Stomach (tissue), 9 donors: ENCODE data around the gene CLEC16A. TPM values are rescaled to one million over a fixed set of nuclear protein-coding genes. Genes with fewer than 3 reads are reported as not detected.

Experiments
- DNase-seq, 2 donors: peaks; one replicate each; pipeline versions ENCODE4 v3.0.0 to v3.0.0-alpha.2; 2013 to 2019
- H3K27ac ChIP-seq, 5 donors: fragments of 200-600 bp in 4 of 5; sonication (generic) in 4 of 5; one replicate each; pipeline ENCODE4 v1.5.1; 2013 to 2019; ENCODE audit warnings: mild to moderate bottlenecking in 1 of 5, moderate library complexity in 1 of 5
- H3K27me3 ChIP-seq, 3 donors: fragments of 200-600 bp; sonication (generic); one replicate each; pipeline ENCODE4 v1.5.1; 2017 to 2019; ENCODE audit warnings: mixed run types in 1 of 3
- H3K36me3 ChIP-seq, 4 donors: fragments of 200-600 bp; sonication (generic); 1 replicate in 3 of 4; 2 replicates in 1 of 4; pipeline ENCODE4 v1.5.1; 2016 to 2019
- H3K4me1 ChIP-seq, 4 donors: fragments of 200-600 bp; sonication (generic); one replicate each; pipeline ENCODE4 v1.5.1; 2016 to 2019
- H3K4me3 ChIP-seq, 4 donors: fragments of 200-600 bp; sonication (generic) in 3 of 4; one replicate each; pipeline ENCODE4 v1.5.1; 2016 to 2019; ENCODE audit warnings: mild to moderate bottlenecking in 1 of 4
- H3K9me3 ChIP-seq, 4 donors: fragments of 200-600 bp; sonication (generic); one replicate each; pipeline ENCODE4 v1.5.1; 2016 to 2019
- EP300 ChIP-seq: sonication (generic); formaldehyde crosslinking; IDR thresholded peaks from one replicate; pipeline ENCODE4 v1.6.1; 2017; ENCODE audit warnings: antibody characterized with exemption
- POLR2A ChIP-seq, 4 donors: fragments of 450-650 bp; IDR thresholded peaks; one replicate each; pipeline ENCODE4 v1.6.1; 2016; ENCODE audit warnings: antibody characterized with exemption in 4 of 4, control low read depth in 2 of 4, mild to moderate bottlenecking in 1 of 4, moderate library complexity in 1 of 4
- POLR2AphosphoS5 ChIP-seq, 3 donors: sonication (generic); formaldehyde crosslinking; IDR thresholded peaks; one replicate each; pipeline ENCODE4 v1.6.1; 2016; ENCODE audit warnings: antibody characterized with exemption in 3 of 3
- WGBS, 5 donors: extraction: QIAGEN DNeasy Blood & Tissue Kit in 3 of 5; methylation state at CpG; one replicate each; pipeline versions ENCODE4 v1.1.5 to v1.1.7; 2013 to 2018; 5-methylcytosine and 5-hydroxymethylcytosine counted together
- intact Hi-C: fragments of 100-400 bp; cut with DNase I; formaldehyde crosslinking; loops from one replicate; pipeline ENCODE4 v1.15.1; 2023; ENCODE audit warnings: low total_unique reads
- polyA plus RNA-seq, 3 donors: library from polyadenylated mRNA; stranded (reverse); fragments of 200-250 nt; gene quantifications; one replicate each; pipeline ENCODE4 v1.2.3, GENCODE V29; 2013
- total RNA-seq, 5 donors: library from RNA; depleted of rRNA; stranded (reverse); fragments of >200 nt; gene quantifications; one replicate each; pipeline versions ENCODE4 v1.1.0 to v1.2.3, GENCODE V29; 2014 to 2016
- TF ChIP-seq, protein P1 (sequence below), 7 experiments: fragments of 450-650 bp in 4 of 7; fragments of 200-600 bp in 3 of 7; sonication (generic) in 3 of 7; IDR thresholded peaks; one replicate each; pipeline ENCODE4 v1.5.1; 2016 to 2019; ENCODE audit warnings: antibody characterized with exemption in 7 of 7, control low read depth in 2 of 7, mild to moderate bottlenecking in 1 of 7
- donor health status: healthy with polysubstance abuse.
- donor health status: Bipolar disorder and iron deficiency.
- donor health status: healthy.

Gene CLEC16A
- total and polyA plus RNA-seq, 8 donors: 5.8 to 176 (median 21.8) TPM

DNA sequence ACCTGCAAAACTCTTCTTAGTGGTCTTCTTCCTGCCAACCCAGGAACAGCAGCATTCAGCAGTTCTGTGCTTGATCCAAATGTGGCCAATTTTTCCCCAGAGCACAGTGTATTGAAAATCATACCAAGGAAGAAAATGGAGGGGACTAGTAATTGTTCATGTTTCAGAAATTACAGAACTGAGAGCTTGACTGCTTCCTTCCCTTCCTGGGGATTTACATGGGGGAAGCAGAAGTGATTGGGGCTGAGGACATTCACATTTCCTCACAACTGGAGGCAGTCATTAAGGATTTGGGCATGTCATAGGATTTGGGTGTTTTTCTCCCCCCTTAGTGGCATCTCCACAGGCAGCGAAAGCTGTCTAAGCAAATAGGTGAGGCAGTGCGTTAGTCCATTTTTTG is 47.6 kb upstream of the CLEC16A start:
- H3K27ac ChIP-seq: no peak overlapping the region
- 81 to 95% (median 92%) methylated on average over 2 of the region's 2 CpGs for WGBS, 5 donors
- H3K36me3 ChIP-seq: peaks cover 0 to 81% (median 21%) of the 10 kb centered on the region in 4 donors
- TF ChIP-seq POLR2A (IDR thresholded peaks at IDR 0.05) (no peak), POLR2AphosphoS5 (IDR thresholded peaks at IDR 0.05) (no peak), EP300 (no peak)
- TF ChIP-seq, protein P1, sequence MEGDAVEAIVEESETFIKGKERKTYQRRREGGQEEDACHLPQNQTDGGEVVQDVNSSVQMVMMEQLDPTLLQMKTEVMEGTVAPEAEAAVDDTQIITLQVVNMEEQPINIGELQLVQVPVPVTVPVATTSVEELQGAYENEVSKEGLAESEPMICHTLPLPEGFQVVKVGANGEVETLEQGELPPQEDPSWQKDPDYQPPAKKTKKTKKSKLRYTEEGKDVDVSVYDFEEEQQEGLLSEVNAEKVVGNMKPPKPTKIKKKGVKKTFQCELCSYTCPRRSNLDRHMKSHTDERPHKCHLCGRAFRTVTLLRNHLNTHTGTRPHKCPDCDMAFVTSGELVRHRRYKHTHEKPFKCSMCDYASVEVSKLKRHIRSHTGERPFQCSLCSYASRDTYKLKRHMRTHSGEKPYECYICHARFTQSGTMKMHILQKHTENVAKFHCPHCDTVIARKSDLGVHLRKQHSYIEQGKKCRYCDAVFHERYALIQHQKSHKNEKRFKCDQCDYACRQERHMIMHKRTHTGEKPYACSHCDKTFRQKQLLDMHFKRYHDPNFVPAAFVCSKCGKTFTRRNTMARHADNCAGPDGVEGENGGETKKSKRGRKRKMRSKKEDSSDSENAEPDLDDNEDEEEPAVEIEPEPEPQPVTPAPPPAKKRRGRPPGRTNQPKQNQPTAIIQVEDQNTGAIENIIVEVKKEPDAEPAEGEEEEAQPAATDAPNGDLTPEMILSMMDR (IDR thresholded peaks at IDR 0.05): no peak
- peaks cover 0 to 11% (median 0%) of the 10 kb centered on the region in 3 donors for H3K27me3 ChIP-seq
- intact Hi-C loops: no loop called here
- no peak overlapping the region for H3K4me3 ChIP-seq
- DNase-seq: no peak
- H3K9me3 ChIP-seq: no peaks in the 10 kb centered on the region
- H3K4me1 ChIP-seq: no peaks in the 10 kb centered on the region

DNA sequence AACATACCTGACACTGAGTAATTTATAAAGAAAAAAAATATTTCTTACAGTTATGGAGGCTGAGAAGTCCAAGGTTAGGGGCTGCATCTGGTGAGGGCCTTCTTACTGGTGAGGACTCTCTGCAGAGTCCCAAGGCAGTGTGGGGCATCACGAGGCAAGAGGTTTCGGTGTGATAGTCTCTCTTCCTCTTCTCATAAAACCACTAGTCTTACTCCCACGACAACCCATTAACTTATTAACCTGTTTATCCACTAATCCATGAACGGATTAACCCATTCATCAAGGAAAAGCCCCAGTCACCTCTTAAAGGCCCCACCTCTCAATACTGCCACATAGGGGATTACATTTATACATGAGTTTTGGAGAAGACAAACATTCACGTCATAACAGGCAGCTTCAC is 47.2 kb upstream of the CLEC16A start:
- Histone ChIP-seq H3K27ac (no peak overlapping the region), H3K36me3 (peaks cover 3 to 86% (median 24%) of the 10 kb centered on the region in 4 donors), H3K4me3 (no peak overlapping the region), H3K9me3 (peaks cover 0 to under 1% (median 0%) of the 10 kb centered on the region in 4 donors), H3K4me1 (no peaks in the 10 kb centered on the region), H3K27me3 (peaks cover 0 to 7% (median 0%) of the 10 kb centered on the region in 3 donors)
- no peak for DNase-seq
- intact Hi-C loops: no loop called here
- TF ChIP-seq, protein P1 (IDR thresholded peaks at IDR 0.05): no peak
- no peak for TF ChIP-seq POLR2A (IDR thresholded peaks at IDR 0.05)
- TF ChIP-seq EP300: no peak
- no peak for TF ChIP-seq POLR2AphosphoS5 (IDR thresholded peaks at IDR 0.05)
- WGBS, 5 donors: 64 to 78% (median 67%) methylated on average over 5 of the region's 5 CpGs

DNA sequence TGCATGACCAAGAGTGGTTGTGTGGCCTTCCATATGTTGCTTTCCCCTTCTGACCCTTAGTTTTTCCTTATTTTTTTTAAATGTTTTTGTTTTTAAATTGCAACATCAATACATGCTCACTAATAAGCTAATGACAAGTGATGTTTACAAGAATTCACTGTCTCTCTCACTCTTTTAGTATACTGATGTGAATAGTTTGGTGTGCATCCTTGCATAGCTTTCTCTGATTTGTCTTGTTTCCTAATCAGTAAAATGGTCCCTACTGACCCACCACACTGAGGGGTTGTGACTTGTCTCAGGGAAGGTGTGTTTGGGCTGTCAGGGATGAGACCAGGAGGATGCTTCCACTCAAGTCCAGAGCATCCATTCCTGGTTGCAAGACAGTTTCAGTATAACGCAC is 41.4 kb upstream of the CLEC16A start:
- Histone ChIP-seq H3K9me3 (peaks cover 0 to 14% (median 6%) of the 10 kb centered on the region in 4 donors), H3K27me3 (no peaks in the 10 kb centered on the region), H3K27ac (no peak overlapping the region), H3K4me3 (no peak overlapping the region), H3K4me1 (no peaks in the 10 kb centered on the region), H3K36me3 (peaks cover 5 to 100% (median 66%) of the 10 kb centered on the region in 4 donors)
- DNase-seq: no peak
- 76 to 100% (median 95%) methylated on average over 1 of the region's 1 CpG for WGBS, 5 donors
- intact Hi-C loops: no loop called here
- TF ChIP-seq EP300 (no peak), POLR2AphosphoS5 (IDR thresholded peaks at IDR 0.05) (no peak), POLR2A (IDR thresholded peaks at IDR 0.05) (no peak)
- TF ChIP-seq, protein P1 (IDR thresholded peaks at IDR 0.05): no peak

DNA sequence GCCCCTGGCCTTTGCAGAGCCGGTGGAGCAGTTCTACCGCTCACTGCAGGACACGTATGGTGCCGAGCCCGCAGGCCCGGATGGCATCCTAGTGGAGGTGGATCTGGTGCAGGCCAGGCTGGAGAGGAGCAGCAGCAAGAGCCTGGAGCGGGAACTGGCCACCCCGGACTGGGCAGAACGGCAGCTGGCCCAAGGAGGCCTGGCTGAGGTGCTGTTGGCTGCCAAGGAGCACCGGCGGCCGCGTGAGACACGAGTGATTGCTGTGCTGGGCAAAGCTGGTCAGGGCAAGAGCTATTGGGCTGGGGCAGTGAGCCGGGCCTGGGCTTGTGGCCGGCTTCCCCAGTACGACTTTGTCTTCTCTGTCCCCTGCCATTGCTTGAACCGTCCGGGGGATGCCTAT is 37.9 kb upstream of the CLEC16A start:
- peaks cover 0 to 14% (median 6%) of the 10 kb centered on the region in 4 donors for H3K9me3 ChIP-seq
- no peaks in the 10 kb centered on the region for H3K4me1 ChIP-seq
- H3K36me3 ChIP-seq: peaks cover 5 to 98% (median 70%) of the 10 kb centered on the region in 4 donors
- WGBS, 5 donors: 83 to 91% (median 88%) methylated on average over 9 to 19 of the region's 19 CpGs
- intact Hi-C loops: no loop called here
- no peak for DNase-seq
- H3K4me3 ChIP-seq: no peak overlapping the region
- H3K27me3 ChIP-seq: no peaks in the 10 kb centered on the region
- TF ChIP-seq POLR2AphosphoS5 (IDR thresholded peaks at IDR 0.05): no peak
- TF ChIP-seq POLR2A (IDR thresholded peaks at IDR 0.05): no peak
- TF ChIP-seq EP300: no peak
- TF ChIP-seq, protein P1 (IDR thresholded peaks at IDR 0.05): no peak
- H3K27ac ChIP-seq: no peak overlapping the region
